ENCODE results near the gene PLAGL1. TPM values are rescaled to one million over a fixed set of nuclear protein-coding genes. Genes with fewer than 3 reads are reported as not detected.

PLAGL1 gene
- total and polyA plus RNA-seq, 4 donors, result 1.3 to 6.3 (median 2.0) TPM

GRCh38 chr6:143965503-143966171, 42.4 kb downstream of the PLAGL1 start:
- H3K27me3 ChIP-seq (ENCODE audit: control insufficient read depth in 4 of 4, insufficient read depth in 4 of 4, low read length in 3 of 4), result peaks cover 0 to 6% (median 0%) of the 10 kb centered on the region in 4 donors
- DNase-seq (ENCODE audit: low spot score), result no peak
- no peaks in the 10 kb centered on the region for H3K9me3 ChIP-seq (ENCODE audit: control insufficient read depth in 4 of 4, low read length in 3 of 4)
- no peak overlapping the region for H3K4me3 ChIP-seq (ENCODE audit: low read depth in 1 of 3, low read length in 3 of 3)
- no peaks in the 10 kb centered on the region for H3K4me1 ChIP-seq (ENCODE audit: control insufficient read depth in 4 of 4, insufficient read depth in 4 of 4, low read length in 3 of 4)
- TF ChIP-seq NR2F2 (IDR thresholded peaks at IDR 0.05) (no peak), JUND (IDR thresholded peaks at IDR 0.05) (no peak), FOXA2 (IDR thresholded peaks at IDR 0.05) (no peak), YY1 (IDR thresholded peaks at IDR 0.05) (no peak), TAF1 (conservative IDR thresholded peaks at IDR 0.05) (no peak), RAD21 (IDR thresholded peaks at IDR 0.05) (no peak), REST (IDR thresholded peaks at IDR 0.05) (no peak), FOXA1 (IDR thresholded peaks at IDR 0.05) (no peak), HNF4A (conservative IDR thresholded peaks at IDR 0.05) (no peak), HNF4G (IDR thresholded peaks at IDR 0.05) (no peak), GABPA (IDR thresholded peaks at IDR 0.05 in 1 of 2, conservative IDR thresholded peaks at IDR 0.05 in 1 of 2) (no peak), EGR1 (IDR thresholded peaks at IDR 0.05; ENCODE audit: low read depth in 2 of 2) (no peak), SP1 (IDR thresholded peaks at IDR 0.05) (no peak)
- TF ChIP-seq, protein P1, sequence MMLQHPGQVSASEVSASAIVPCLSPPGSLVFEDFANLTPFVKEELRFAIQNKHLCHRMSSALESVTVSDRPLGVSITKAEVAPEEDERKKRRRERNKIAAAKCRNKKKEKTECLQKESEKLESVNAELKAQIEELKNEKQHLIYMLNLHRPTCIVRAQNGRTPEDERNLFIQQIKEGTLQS (IDR thresholded peaks at IDR 0.05), result no peak
- TF ChIP-seq, protein P2, sequence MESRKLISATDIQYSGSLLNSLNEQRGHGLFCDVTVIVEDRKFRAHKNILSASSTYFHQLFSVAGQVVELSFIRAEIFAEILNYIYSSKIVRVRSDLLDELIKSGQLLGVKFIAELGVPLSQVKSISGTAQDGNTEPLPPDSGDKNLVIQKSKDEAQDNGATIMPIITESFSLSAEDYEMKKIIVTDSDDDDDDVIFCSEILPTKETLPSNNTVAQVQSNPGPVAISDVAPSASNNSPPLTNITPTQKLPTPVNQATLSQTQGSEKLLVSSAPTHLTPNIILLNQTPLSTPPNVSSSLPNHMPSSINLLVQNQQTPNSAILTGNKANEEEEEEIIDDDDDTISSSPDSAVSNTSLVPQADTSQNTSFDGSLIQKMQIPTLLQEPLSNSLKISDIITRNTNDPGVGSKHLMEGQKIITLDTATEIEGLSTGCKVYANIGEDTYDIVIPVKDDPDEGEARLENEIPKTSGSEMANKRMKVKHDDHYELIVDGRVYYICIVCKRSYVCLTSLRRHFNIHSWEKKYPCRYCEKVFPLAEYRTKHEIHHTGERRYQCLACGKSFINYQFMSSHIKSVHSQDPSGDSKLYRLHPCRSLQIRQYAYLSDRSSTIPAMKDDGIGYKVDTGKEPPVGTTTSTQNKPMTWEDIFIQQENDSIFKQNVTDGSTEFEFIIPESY (IDR thresholded peaks at IDR 0.05), result no peak
- TF ChIP-seq, protein P3, sequence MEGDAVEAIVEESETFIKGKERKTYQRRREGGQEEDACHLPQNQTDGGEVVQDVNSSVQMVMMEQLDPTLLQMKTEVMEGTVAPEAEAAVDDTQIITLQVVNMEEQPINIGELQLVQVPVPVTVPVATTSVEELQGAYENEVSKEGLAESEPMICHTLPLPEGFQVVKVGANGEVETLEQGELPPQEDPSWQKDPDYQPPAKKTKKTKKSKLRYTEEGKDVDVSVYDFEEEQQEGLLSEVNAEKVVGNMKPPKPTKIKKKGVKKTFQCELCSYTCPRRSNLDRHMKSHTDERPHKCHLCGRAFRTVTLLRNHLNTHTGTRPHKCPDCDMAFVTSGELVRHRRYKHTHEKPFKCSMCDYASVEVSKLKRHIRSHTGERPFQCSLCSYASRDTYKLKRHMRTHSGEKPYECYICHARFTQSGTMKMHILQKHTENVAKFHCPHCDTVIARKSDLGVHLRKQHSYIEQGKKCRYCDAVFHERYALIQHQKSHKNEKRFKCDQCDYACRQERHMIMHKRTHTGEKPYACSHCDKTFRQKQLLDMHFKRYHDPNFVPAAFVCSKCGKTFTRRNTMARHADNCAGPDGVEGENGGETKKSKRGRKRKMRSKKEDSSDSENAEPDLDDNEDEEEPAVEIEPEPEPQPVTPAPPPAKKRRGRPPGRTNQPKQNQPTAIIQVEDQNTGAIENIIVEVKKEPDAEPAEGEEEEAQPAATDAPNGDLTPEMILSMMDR (IDR thresholded peaks at IDR 0.05; ENCODE audit: low read depth, low read length, missing input control), result no peak
- TF ChIP-seq, protein P4, sequence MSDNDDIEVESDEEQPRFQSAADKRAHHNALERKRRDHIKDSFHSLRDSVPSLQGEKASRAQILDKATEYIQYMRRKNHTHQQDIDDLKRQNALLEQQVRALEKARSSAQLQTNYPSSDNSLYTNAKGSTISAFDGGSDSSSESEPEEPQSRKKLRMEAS (IDR thresholded peaks at IDR 0.05), result no peak
- H3K9ac ChIP-seq (ENCODE audit: low read depth in 1 of 2, low read length in 2 of 2), result no peak overlapping the region
- 69% methylated on average over 6 of the region's 6 CpGs for WGBS
- no peaks in the 10 kb centered on the region for H3K36me3 ChIP-seq (ENCODE audit: control insufficient read depth in 4 of 4, insufficient read depth in 3 of 4, low read depth in 1 of 4, low read length in 3 of 4)
- H3K27ac ChIP-seq (ENCODE audit: low read depth in 1 of 2, low read length in 2 of 2), result no peak overlapping the region
